MV-4-11 (cell line): Measurements from ENCODE around the gene KRT32.

Experiments
- DNase-seq: peaks from one replicate; lab custom pipeline; 2025; lab: John Stamatoyannopoulos, UW

Gene KRT32

DNA sequence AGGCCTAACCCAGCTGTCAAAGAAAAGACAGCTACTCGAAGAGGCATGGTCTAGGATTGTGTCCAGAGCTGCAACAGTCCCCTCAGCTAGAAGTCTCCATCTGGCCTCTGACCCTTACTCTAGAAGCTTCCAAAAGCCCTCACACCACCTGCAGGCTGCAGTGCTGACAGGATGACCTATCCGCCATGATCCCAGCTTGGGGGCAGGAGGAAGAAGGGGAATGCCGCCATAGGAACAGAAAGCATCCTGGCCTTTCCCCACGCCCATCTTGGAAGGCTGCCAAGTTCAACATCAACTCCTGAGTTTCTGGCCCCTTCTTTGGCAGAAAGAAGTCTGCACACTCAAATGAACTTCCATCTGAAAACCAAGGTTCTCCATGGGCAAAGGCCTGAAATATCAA is 25.6 kb upstream of the KRT32 start:
- DNase-seq, result no peak

DNA sequence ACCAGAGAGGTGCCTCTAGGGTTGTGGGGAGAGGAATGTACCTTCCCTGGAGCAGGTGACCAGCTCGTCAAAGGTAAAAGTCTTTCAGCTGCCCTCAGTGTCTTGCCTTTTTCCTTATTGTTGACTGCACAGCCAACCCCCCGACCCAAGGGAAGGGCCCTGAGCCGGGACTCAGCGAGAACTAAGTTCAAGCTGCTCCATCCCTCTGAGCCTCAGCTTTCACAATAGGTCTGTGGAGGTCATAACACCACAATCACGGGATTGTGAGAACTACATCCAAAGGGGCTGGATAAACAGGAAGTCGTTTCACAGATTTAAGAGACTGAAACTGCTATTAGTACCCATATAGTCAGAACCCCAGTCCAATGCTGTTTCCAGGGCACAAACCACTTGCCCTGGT is 25.2 kb upstream of the KRT32 start:
- peak; percentile 69 for DNase-seq

DNA sequence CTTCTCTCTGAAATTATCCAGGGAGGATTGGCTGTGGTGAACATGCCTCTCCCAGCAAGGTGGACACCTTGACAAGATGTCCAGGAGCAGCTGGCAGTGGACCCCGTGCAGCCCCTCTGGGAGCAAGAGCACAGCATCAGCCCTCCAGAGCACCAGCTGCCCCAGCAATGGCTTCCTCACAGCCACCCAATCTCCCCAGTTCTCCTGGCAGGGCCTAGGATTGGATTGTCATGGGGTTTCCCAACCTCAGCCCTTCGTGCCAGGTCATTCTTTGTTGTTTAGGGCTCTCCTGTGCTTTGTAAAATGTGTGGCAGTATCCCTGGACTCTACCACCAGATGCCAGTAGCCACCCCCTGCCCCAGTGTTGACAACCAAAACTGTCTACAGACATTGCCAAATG is 24.3 kb upstream of the KRT32 start:
- no peak for DNase-seq

DNA sequence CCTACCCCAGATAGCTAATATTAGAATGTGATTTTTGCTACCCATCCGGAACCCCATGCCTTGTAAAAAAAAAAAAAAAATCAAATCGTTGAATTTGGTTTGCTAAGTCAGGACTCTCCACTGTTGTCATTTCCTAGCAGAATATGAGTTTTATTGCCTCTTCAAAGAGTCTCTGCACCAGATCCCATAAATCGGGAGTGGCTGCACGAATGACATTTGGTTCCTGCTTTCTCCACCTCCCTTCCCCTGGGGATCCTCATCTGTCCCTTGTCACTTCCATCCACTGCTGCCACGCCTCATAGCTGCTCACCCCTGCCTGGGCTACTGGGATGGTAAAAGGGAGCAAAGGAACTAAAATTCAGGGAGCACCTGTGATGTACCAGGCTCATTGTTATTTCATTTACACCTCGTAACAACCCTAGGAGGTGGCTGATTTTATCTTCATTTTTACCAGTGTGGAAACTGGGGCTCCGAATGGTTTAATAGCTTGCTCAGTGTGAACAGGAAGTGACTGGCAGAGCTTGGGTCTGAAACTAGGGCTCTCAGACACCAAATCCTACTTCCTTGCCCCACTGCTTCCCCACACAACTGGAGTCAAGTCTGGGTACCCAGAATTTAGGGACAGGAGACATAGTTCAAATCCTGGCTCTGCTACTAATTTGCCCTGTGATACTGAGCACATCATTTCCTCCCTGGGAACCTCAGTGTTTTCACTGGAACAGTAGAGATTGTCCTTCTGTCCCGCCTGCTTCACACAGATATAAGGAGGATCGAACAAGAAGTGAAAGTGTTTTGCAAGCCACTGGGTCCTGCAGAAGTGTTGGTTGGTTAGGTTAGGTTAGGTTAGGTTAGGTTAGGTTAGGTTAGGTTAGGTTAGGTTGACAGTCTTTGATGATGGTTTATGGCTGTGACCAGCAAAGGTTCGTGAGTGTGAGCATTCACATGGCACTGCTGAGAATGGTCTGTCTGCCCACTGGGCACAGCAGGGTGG is 23.1 kb upstream of the KRT32 start:
- DNase-seq, result peak; percentile 76

DNA sequence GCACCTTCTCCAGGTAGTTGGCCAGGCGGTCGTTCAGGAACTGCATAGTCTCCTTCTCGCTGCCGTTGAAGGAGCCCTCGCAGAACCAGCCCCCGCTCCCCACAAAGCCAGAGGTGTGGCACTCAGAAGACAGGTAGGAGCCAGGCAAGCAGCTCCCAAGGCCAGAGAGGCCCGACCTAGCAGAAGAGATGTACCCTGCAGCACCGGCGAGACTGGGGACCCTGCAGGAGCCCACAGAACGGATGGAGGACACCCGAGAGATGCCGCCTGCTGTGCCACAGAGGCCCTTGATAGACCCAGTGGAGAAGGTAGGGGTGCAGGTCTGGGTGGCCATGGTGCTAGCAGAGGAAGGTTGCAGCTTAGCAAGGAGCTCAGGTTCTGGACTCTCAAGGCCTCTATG is 22.3 kb upstream of the KRT32 start, which contains the start of gene KRT36:
Gene KRT36 (minus strand): TSS at position 380 of the 400 bp plus-strand sequence. CDS start 46 bp downstream, at position 334.
- DNase-seq, result no peak

DNA sequence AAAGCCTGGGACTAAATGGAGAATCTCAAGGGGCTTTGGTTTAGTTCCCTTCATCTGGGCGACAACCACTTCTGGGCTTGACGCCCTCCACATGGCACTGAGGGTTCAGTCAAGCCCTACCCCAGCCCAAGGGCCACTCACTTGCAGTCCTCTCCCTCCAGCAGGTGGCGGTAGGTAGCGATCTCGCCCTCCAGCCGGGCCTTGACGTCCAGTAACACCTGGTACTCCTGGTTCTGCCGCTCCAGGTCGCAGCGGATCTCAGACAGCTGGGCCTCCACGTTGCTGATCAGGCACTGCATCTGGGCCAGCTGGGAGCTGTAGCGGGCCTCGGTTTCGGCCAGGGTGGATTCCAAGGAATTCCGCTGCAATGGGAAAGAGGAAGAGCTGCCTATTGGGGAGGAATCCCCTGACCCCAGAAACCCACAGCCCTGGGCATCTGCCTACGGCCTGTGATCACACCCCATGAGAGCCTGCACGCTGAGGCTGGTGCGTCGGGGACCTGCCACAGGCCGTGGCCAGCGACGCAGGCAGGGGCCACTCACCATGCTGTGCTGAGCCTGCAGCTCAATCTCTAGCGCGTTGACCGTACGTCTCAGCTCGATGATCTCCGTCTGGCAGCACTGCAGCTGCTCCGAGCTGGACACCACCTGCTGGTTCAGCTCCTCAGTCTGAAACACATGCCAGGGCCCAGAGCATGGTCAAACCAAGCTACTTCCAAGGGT is 19.8 kb upstream of the KRT32 start:
- DNase-seq, result no peak

DNA sequence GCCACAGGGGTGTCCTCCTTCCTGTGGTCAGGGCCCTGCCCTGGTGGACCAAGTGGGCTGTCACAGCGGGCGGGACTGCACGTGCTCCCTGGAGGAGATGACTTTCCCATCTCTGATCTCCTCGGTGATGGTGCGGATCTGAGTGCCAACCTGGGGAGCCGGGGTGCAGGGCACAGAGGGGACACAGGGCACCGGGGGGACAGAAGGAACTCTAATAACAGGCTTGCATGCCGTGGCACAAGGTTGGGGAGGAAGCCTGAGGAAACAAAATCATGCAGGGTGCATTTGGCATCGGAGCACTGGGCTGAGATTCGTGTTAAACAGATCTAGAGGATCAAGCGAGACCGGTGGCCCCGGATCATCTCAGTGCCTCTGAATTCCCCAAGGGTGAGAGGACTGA is 19.1 kb upstream of the KRT32 start:
- DNase-seq, result no peak

DNA sequence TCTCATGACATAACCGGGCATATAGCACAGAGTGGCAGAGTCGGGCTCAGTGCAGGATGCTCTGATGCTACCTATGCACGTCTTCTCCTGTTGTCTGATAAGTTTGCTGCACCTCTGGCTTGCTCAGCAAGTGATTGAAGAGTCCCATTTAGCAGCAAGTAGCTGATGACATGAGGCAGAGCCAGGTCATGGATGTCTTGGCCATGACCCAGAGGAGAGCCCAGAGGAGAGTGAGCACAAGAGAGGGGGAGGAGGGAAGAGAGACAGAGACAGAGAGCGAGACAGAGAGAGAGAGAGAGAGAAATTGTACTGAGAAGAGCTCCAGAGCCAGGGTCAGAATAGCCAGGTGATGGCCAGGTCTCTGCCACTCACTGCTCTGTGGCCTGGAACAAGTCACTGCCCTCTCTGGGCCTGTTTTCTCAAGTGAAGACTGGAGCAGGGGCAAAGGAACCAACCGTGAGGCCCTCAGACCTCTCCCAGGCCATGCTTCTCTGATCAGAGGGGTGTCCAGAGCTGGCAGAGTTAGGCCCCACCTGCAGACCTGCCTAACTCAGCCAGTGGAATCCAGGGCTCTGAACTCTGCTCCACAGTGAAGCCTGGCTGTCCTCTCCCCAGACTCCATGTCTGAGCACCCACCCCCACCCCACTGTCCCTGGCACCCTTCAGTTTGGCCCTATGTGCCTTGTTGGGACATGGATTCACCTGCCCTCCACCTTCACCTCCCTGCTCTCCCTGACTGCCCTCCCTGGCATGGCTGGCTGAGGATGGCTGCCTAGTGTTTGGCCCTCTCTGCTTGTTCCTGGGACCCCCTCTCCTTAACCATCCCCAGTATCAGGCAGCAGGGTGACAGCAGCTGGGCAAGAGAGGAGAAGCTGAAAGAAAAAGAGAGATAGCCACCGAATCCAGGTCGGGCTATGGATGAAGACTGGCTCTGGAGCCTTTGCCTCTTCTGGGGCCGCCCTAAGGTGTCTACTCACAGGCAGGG is 18.0 kb upstream of the KRT32 start:
- no peak for DNase-seq

DNA sequence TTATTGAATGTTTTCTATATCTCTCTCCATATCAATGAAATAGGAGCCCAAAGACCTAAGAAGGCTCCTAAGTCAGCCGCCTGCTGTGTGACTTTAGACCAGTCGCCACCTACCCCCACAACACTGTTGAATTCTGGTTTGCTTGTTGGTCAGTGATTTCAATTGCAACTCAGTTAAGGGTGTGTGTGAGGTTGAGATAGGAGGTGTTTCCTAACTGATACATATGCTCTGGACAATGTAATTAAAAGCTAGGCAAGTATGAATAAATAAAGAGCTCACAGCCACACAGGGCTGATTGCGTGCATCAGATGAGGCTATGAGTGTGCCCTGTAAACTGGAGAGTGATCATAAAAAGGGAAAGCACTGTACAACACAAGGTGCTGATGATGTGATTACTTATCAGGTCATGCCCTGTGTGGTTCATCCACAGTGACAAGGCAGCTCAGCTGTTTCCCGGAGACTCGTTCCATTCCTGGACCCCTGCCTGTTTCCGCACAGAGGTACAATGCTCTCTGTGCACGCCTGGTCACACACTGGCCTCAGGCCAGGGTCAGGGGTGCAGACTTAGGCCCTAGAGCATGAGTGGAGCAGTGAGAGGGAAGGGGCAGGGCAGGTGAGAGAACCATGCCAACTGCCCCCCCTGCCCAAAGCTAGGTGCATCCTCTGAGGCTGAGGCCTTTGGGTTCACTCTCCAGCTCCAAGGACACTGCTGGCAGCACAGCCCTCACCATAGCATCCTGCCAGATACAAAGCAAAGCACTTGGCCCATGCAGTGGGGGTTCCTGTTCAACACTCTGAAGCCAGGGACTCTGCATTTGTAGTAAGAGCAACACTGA is 17.0 kb upstream of the KRT32 start:
- DNase-seq, result no peak

DNA sequence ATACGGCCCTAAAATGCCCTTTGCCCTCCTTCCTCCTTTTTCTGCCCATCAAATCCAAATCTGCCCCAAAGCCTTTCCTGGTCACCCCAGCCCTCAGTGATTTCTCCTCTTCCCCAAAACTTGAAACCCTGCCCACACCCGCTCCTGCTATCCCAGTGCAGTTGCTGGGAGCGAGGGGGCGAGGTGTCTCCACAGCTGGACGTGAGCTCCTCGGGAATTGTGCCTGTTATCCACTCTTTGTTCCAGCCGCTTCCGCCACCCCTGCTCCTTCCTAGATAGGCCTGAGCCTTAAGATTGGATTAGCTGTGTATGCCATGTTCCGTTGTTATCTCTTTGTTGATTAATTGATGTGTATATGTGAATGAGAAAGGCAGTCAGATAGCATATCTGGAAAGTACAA is 16.3 kb upstream of the KRT32 start:
- no peak for DNase-seq

DNA sequence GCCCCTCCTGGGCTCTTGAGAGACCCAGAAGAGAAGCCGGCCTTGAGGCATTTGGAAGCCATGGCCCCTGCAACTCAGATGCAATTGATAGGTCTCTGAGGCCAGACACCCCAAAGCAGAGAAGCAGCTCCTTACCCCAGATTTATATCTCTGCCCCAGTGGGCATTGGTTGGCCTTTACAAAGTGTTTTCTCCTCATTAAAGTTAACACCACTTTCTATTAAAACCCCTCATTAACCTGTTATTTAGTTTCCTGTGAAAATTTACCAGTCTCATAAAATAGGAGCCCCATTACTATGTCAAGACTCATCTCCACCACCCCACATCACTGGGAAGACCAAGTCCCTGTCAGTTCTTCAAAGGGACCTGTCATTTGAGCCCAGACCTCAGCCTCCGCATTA is 13.8 kb upstream of the KRT32 start, which contains the start of gene KRT35:
Gene KRT35 (minus strand): TSS at position 116 of the 400 bp plus-strand sequence. CDS start 54 bp downstream, at position 62.
- DNase-seq, result no peak

DNA sequence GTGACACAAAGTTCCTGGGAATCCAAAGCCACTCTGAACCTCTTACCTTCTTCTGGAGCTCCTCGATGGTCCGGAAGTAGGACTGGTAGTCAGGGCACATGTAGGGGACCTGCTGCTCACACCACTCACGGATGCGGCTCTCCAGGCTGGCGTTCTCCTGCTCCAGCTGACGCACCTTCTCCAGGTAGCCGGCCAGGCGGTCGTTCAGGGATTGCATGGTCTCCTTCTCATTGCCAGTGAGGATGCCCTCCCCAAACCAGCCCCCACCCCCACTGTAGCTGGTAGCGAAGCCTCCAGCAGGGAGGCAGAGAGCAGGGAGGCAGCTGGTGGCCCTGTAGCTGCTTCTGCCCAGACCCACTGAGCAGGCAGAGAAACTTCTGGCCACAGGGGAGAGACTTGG is 13.4 kb upstream of the KRT32 start:
- no peak for DNase-seq

DNA sequence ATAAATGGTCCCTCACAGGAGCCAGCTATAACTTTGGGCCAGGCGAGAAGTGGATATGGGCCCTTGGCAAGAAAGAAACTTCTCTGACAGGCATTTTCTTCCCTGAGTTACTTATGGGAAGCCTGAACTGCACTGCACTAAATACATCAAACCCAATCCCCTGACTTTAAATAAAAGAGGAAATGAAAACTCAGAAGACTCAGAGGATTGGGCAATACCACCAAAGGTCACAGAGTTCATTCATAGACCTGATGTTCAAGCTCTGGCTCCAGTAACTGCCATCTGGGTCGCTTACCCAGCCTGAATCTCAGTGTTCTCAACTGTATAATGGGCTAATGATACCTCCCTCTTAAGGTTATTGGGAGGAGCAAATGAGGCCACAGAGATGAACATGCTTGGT is 12.9 kb upstream of the KRT32 start:
- DNase-seq, result peak; percentile 91

DNA sequence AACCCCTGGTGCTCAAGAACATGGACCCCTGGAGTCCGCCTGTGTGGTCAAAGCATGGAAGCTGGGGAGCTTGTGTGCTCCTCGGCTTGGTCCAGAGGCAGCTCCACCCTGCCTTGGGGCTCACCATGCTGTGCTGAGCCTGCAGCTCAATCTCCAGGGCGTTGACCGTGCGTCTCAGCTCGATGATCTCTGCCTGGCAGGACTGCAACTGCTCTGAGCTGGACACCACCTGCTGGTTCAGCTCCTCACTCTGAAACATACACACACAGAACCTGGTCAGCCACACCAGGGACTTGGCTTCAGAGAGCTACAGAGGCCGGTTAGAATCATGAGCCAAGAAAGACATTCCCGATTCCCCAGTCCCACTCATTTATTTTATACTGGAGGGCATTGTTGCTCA is 11.1 kb upstream of the KRT32 start:
- DNase-seq, result no peak

DNA sequence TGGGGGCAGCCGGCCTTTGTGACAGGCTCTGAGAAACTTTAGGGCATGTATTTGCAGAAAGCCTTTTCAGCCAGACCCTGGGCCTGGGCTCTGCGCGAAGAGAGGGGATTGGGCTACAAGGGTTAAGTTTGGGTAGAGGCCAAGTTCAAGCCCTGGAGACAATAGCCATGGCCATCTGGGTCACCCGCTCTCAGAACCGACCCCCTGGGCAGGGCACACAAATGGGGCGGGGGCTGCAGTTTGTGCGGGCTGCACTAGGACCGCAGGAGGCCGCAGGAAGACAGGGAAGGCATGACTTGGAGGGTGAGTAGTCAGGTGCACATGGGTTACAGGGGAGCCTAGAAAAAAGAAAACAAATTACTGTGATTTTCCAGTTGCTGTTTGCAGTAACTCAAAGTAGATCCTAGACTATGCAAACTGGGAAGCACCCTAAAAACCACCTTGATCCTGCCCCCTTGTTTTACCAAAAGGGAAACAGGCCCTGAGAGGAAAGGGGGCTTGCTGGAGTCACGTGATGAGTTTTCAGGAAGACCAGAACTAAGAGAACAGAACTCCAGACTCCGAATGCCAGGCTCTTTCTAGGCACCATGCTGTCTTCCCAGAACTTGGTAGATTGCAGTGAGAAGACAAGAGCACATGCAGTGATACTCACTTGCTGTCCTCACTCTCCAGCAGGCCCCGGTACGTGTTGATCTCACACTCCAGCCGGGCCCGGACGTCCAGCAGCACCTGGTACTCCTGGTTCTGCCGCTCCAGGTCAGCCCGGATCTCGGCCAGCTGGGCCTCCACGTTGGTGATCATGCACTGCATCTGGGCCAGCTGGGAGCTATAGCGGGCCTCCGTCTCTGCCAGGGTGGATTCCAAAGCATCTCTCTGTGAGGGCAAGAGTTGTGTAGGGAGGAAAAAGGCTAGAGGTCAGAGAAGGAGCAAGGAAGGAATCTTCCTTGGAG is 10.0 kb upstream of the KRT32 start:
- no peak for DNase-seq

DNA sequence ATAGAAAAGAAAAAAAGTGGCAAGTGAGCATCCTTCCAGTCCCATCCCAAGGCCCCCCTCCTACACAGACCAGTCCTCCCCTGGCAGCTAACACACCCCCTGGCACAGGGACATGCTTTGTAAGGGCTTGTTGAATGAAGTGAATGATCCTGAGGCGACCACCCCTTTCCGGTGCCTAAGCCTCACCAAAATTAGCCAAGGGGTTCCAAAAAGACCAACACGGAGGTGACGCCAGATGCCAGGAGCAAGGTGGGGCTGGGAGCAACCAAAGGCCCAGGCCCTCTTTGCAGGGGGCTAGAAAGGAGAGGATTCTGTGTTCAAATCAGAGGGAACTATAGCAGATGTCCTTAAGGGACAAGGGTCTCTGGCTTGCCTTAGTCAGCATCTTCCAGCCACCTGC is 8.2 kb upstream of the KRT32 start:
- no peak for DNase-seq

DNA sequence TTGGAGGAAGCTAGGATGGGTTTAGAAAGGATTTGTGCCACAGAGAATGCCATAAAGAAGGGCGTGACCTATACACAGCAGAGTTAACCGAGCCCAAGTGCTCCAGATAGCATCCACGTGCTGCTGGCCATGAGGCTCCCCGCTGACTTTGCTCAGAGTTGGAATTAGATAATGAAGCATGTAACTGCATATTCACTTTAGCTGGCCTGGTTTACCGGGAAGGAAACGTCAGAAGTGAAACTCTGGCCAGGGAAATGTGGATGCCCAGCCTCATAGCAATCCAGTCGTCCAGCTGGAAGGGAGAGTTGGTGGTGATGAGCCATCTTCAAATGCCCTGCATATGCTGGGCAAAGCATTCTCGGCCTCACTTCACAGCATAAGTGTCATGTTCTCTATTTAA is 7.7 kb upstream of the KRT32 start:
- no peak for DNase-seq

DNA sequence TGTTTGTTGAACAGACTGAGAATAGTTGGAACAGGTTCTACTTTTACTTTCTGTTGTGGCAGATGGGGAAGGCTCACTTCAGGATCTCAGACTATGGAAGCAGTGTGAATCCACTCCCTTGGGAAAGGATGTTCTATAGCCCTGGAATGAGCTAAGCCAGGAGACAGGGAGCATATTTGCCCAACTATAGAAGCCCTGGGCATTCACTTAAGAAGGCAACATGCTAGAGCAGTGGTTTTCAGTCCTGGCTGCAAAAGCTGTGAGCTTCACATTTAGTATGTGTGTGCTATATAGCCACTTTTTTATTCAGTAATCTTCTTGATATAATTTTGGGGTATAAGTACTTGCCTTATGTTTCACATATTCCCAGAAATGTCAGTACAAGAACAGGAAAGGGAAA is 1.2 kb upstream of the KRT32 start:
- no peak for DNase-seq

DNA sequence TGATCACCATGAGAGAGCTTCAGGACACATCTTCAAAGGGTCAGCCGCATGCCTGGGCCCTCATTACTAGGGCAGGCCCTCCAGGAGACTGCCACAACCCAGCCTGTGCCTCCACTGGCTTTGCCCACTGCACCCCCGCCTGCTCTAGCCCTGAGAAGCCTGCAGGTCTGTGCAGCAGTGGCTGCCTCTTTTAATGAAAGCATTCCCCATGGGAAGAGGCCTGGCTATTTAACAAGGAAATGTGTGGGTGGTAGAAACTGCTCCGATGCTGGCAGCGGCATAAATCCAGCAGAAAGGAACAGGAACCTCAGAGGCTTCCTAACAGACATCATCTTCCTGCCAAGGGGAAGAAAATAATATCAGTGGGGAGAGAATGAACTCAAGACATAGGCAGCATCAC is 375 bp upstream of the KRT32 start:
- no peak for DNase-seq

DNA sequence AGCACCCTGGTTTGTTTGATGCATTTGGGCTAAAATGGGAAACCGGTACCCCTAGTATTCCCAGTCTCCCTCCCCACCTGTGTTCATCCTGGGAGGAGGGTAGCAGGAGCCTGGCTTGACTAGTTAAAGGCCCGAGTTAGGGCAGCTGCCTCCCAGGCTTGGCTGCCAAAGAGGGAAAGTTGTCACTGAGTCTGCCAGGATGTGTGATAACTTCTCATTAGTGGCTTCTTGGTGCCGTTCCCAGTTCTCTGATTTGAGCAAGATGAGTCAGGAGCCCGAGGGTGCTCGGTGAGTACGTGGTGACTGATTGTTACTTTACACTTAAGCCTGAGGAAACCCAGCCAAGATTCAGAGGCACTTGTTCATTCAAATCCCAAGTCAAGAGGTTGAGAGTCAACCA is 2.5 kb downstream of the KRT32 start:
- DNase-seq, result no peak
